LNCaP clone FGC (cell line): Measurements from ENCODE around the gene C9orf85.

Experiments used
- DNase-seq: peaks from one replicate; pipeline ENCODE4 v3.0.0-alpha.2; 2011; ENCODE audit warnings: low read depth
- H3K4me3 ChIP-seq: 2 replicates; pipeline ENCODE4 v1.5.1; 2011; ENCODE audit warnings: mild to moderate bottlenecking, low read depth, low read length, control low read depth
- CTCF ChIP-seq: IDR thresholded peaks from 2 replicates; pipeline ENCODE4 v1.5.1; 2012; ENCODE audit warnings: mild to moderate bottlenecking; ENCODE audit not compliant: control insufficient read depth, insufficient read depth; ENCODE audit errors: extremely low read depth

Gene C9orf85

GRCh38 chr9:71879644-71880174 is 31.7 kb upstream of the C9orf85 start:
- no peak overlapping the region for H3K4me3 ChIP-seq
- TF ChIP-seq CTCF = no peak
- DNase-seq = no peak

GRCh38 chr9:71884005-71884404 is 27.4 kb upstream of the C9orf85 start:
- no peak overlapping the region for H3K4me3 ChIP-seq
- TF ChIP-seq CTCF = no peak
- no peak for DNase-seq

GRCh38 chr9:71885467-71885866 is 26.0 kb upstream of the C9orf85 start:
- no peak for TF ChIP-seq CTCF
- no peak overlapping the region for H3K4me3 ChIP-seq
- DNase-seq = no peak

- no peak for TF ChIP-seq CTCF
- H3K4me3 ChIP-seq = no peak overlapping the region
- no peak for DNase-seq
Observed at GRCh38 chr9:71886015-71886414, 25.4 kb upstream of the C9orf85 start.

- no peak overlapping the region for H3K4me3 ChIP-seq
- TF ChIP-seq CTCF = no peak
- no peak for DNase-seq
Observed at GRCh38 chr9:71886541-71886940, 24.9 kb upstream of the C9orf85 start.

- no peak for TF ChIP-seq CTCF
- no peak overlapping the region for H3K4me3 ChIP-seq
- DNase-seq = no peak
Observed at GRCh38 chr9:71887362-71887761, 24.1 kb upstream of the C9orf85 start.

GRCh38 chr9:71890042-71890679 is 21.3 kb upstream of the C9orf85 start:
- no peak overlapping the region for H3K4me3 ChIP-seq
- no peak for DNase-seq
- no peak for TF ChIP-seq CTCF
